HG03439 (cell line): ENCODE data around the gene EDA.
"Not testable (repeated sequence)": the region's sequence is repeated elsewhere in the genome, so short reads cannot be mapped to it uniquely, and the experiment has no call there.

Experiments used
- ATAC-seq: cut with Tn5 transposase; IDR thresholded peaks from one replicate; pipeline ENCODE4 v1.9.1; 2021; ENCODE audit warnings: mild to moderate bottlenecking, moderate library complexity; ENCODE audit not compliant: unreplicated experiment

EDA gene

DNA sequence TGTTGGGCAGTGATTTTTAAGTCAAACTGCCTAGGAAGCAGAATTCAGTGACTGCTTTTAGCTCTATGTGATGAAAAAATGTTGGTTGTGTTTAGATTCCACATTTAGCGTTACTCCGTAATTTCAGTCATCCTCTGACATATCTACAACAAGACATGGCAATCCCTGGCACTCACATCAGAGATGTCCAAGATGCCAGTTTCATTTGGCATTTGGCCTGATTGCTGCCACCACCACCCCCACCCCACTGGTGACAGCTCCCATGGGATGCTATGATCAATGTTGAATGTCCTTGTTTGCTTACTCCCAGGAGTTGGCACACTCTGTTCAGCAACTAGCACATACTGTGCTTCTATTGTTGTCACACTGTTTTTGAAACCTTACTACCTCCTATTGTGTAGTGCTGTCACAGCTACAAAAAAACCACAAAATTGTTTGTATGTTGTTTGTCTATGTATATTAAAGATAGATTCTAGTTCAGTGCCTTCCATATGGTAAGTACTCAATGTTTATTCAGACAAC is 332.4 kb downstream of the EDA start:
- ATAC-seq = no peak

DNA sequence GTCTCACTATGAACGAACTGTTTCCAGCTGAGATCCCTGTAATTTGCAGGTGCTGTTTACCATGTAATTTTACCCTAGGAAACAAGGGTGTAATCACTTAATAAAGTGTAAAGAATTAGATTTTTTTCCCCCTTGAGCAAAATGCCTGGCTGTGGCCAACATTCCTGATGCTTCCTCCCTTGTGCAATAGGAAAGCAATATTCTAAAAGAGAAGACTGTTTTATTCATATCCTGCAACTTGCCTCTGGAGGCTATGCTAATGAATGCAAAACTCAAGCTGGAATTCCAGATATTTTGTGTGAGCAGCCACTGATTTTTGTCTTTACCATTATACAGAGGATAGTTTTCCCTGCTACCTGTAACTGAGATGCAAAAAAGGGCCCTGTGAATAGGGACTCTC is 335.8 kb downstream of the EDA start:
- no peak for ATAC-seq

DNA sequence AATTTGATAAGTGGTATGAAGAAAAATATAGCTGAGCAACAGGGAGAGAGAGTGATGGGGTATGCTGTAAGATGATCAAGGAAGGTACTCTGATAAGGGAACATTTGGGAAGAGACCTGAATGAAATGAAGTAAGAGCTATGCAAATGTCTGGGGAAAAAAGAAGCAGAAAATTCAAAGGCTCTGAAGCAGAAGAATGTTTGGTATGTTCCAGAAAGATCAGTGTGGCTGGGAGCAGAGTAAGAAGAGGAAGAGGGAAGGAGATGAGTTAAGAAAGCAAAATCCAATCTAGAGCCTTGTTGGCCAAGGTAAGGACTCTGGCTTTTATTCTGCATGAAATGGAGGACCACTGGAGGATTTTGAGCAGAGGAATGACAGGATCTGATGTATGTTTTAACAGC is 343.8 kb downstream of the EDA start:
- no peak for ATAC-seq

DNA sequence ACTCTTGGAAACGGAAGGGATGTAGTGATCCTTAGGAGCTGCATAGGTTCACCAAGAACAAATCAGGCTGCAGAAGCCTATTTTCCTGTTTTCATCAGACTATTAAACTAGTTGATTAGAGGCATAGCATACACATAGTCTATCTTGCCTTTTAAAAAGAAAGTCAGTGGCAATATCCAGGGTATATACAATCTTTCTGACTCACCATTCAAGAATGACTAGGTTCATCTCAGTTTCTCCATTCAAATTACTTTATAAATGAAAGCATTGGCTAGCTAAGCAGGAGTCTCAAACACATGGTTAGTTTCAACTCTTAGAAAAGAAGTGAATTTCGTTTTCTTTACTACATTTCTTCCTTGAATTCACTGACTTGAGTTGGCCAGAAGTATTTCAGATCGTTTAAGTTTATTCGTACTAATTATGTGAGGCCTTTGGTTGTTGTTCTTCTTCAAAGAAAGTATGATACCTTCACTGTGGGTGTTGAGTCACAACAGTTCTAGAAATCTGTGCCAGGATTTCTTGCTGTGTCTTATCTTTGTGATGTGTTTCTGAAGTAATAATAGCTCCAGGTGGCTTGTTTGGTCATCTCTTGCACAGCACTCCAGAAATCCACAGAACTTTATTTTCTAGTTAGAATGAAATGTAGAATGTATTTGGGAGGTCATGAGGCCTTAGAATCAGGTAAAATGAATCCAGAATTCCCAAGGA is 345.6 kb downstream of the EDA start:
- ATAC-seq = no peak

DNA sequence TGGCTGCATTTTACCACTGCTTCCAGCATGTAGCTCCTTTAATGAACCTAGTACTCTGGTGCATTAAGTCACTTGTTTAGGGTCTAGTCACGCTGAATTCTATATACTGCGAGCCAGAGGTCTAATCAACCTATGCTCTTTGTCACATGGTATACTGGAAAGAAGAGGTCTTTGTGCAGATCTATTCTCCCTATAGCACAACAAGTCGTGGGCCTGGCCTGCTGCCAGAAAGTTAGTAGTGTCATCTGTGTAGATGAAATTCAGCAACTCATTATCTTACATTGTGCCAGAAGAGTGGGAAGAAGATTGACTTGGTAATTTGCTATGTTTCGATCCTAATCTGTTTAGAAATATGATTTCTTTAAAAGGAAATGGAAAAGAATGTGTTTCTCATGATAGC is 353.0 kb downstream of the EDA start:
- no peak for ATAC-seq

DNA sequence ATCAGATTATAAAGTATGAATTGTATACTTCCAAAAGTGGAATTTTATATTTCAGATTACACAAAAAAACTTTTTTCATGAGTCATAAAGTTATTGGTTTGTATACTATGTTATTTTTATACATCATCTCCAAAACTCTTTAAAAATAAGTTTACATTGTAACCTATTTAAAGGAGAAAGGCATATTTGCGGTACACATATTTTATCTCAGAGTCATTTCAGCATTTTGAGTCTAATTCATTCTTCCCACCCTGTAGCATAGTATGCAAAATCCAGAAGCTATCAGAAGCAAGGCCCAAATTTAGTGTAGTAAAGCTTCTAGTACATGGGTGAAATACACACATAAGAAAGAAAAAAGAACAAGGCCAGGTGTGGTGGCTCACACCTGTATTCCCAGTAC is 353.5 kb downstream of the EDA start:
- no peak for ATAC-seq

DNA sequence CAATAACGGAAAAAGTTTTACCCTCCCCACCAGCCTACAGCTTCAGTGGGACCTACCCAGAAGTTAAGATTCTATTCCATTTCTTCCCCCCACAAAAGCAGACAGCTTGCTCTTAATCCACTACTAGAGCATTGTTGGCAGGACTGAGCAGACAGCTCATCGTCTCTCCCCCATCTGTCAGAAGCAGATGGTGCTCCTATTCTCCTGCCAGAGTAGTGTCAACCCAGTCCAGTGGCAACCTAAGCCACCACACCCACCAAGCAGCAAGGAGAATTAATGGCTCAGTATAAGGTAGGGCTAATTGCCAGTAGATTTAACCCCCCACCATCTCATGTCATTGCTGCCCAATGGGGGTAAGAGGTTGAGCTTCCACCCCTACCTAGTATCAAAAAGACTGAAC is 371.8 kb downstream of the EDA start:
- no peak for ATAC-seq

DNA sequence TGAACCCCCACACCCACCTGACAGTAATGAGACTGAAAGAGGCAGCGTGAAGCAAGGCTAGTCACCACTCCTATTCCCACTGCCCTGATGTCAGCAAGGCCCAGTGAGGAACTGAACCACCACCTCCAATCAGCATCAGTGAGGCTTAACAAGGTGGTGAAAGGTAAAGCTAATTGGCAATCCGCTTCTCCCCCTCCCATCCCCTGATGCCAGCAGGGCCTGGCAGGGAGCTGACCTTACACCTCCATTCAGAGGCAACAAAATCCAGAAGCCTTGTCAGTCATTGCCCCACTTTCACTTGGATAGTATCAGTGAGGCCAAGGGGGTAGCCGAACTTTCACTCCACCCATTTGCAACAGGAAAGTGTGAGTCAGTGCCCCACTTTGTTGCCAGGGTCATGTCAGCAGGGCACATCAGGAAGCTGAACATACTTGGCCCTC is 373.1 kb downstream of the EDA start:
- ATAC-seq = no peak

DNA sequence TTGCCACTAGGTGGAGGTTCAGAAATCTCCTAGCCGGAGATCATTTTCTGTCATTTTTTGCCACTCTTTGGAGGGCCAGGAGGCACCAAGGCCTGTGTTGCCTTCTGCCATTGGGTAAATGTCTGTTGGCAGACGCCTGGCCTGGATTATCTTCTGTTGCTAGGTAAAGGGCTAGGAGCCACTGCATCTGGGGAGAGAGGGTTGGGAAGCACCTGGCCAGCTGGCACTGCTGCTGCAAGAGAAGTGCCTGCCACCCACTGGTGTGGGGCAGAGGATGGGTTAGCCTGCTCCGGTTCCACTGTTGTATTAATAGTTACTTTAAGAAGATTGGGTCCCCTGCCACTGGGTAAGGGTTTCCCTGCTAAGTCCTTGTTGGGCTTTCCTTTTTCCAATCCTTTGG is 375.8 kb downstream of the EDA start:
- no peak for ATAC-seq

DNA sequence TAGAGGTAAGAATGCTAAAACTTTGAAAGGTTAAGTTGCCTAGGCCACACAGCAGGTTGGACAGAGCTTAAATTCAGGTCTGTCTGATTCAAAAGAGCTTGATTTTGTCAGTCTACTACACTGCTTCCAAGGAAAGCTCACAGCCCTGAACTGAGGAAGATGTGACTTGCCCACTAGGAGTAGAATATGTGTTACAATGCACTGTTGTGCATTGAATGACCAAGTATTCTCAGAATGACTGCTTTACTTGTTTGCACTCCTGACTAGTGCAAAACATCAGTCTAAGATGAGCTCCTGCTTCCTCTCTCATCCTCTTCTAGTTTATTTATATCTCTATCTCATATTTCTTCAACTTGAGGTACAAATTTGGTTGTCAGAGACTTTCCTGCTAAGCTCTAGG is 377.6 kb downstream of the EDA start:
- ATAC-seq = no peak

DNA sequence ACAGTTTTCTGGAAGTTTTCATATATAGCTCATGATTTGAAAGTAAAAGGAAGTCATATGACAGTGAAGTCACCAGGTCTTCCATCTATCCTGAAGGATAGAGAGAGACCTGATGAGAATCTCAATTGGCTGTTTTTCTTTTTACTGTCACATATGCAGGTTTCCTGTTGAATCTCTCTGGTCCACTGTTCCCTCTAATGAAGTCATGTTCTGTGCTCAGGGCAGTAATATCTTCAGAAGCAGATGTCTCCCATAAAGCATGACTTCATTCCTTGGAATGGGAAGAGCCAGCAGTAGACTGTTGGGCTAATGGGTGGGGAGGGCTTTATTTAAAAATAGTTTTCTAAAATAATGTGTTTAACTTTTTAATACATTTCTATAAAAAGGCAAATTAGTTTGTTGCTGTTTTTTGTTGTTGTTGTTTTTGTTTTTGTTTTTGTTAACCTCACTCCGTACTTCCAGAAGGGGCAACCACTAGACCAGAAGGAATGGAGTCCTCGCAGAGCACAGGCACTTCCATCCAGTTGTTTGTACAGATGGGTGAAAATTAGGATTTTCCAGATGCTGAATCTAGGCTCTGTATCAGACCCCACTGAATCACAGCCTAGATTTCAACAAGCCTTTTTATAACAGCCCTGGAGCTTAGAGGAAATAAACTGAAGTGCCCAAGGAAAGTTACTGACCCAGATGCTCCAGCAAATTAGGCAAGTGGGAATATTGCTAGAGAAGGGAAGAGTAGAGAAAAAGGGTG is 379.6 kb downstream of the EDA start:
- ATAC-seq = no peak

DNA sequence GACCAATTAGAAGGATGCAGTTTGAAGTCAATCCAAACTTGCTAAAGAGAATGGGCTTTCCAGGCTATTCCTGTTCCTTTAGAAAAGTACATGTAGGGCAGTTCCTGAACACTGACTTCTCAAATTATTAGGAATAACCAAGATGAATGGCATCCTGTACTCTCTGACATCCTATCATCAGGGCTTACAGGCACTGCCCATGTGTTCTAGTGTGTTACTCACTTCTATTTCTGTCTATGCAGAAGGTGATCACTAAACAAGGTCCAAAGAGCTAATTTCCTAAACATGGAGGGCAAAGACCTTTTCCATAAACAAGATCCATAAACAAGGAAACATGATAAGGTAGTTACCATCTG is 380.2 kb downstream of the EDA start:
- no peak for ATAC-seq

DNA sequence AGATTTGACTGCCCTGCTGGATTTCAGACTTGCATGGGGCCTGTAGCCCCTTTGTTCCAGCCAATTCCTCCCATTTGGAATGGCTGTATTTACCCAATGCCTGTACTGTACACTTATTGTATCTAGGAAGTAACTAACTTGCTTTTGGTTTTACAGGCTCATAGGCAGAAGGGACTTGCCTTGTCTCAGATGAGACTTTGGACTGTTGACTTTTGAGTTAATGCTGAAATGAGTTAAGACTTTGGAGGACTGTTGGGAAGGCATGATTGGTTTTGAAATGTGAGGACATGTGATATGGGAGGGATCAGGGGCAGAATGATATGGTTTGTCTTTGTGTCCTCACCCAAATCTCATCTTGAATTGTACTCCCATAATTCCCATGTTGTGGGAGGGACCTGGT is 382.4 kb downstream of the EDA start:
- not testable (repeated sequence) for ATAC-seq

DNA sequence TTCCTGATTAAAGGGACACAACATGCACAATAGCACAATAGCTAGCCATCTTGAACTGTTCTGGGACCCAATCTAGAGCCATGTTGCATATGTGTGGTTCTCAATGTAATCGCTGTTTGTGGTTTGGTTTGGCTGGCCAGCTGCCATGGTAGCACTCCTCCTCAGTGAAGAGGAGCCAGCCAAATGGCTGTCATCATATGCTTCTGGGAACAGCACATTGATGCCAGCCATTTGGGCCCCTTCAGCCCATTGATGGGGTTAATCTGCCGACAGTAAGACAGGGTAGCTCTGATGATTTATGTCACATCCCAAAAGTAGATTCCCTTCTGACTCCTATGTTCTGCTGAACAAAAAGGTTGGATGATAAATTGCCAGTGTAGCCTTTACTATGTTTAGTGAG is 385.4 kb downstream of the EDA start:
- no peak for ATAC-seq

DNA sequence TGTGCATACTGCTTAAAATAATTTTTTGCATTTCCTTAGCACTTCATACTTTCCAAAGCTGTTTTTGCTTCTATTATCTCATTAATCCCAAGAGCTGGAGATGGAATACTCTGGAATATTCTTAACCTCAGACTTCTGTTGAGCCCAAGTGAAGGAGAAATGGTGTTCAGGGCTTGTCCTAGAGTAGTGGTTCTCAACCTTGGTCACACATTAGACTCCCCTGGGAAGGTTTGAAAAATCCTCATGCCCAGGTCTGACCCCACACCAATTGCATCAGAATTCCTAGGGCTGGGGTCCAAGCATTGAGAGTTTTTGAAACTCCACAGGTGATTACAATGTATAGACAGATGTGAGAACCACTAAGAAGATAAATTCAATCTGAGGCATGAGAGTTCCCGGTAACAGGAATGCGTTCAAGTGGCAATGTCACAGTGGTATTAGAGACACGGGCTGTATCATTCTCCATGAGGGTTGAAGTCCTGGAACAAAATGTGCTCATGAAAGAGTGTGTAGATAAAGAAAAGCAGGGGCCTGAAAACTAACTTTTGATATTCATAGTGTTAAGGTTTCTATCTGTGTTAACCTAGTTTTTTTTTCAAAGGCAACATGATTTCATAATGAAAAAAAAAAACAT is 385.9 kb downstream of the EDA start:
- no peak for ATAC-seq

DNA sequence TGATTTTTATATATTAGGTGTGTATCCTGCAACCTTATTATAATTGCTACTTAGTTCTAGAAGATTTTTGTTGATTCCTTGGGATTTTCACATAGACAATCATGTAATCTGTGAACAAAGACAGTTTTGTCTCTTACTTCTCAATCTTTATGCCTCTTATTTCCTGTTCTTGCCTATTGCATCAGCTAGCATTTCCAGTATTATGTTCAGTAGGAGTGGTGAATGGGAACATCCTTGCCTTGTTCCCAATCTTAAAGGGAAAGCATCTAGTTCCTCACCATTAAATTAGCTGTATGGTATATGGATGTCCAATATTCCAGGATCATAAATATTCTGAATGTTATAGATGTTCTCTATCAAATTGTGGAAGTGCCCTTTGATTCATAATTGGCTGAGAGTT is 392.0 kb downstream of the EDA start:
- ATAC-seq = no peak

DNA sequence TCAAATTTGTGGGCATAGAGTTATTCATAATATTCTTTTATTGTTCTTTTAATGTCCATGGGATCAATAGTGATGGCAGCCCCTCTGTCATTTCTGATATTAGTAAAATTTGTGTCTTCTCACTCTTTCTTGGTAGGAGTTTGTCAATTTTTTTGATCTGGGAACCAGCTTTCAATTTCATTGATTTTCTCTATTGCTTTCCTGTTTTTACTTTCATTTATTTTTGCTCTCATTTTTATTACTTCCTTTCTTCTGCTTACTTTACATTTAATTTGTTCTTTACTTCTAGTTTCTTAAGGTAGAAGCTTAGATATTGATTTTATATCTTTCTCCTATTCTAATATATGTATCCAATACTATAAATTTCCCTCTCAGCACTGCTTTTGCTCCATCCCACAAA is 393.1 kb downstream of the EDA start:
- no peak for ATAC-seq

DNA sequence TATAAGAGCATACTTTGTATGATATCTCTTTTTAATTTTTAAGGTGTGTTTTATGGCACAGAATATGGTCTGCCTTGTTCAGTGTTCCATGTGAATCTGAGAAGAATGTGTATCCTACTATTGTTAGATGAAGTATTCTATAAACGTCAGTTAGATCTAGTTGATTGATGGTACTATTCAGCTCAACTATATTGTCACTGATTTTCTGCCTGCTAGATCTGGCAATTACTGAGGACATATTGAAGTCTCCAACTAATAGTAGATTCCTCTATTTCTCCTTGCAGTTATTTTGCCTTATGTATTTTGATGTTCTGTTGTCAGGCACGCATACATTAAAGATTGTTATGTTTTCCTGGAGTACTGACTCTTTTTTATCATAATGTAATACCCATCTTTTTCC is 394.1 kb downstream of the EDA start:
- ATAC-seq = no peak

DNA sequence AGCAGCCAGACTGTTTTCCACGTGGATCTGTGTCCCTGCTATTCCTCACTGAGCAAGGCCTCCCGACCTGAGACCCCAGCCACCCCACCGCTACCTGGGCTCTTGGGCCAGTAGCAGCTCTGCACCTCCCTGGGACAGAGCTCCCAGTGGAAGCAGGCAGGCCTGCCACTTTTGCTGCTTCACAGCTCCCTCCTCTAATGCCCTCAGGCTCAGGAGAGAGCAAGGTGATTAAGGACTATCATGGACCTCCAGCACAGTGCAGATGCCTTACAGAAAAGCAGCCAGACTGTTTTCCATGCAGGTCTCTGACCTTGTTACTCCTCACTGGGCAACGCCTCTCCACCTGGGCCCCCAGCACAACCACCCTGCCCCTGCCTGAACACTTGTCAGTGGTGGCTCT is 396.8 kb downstream of the EDA start:
- ATAC-seq = no peak

DNA sequence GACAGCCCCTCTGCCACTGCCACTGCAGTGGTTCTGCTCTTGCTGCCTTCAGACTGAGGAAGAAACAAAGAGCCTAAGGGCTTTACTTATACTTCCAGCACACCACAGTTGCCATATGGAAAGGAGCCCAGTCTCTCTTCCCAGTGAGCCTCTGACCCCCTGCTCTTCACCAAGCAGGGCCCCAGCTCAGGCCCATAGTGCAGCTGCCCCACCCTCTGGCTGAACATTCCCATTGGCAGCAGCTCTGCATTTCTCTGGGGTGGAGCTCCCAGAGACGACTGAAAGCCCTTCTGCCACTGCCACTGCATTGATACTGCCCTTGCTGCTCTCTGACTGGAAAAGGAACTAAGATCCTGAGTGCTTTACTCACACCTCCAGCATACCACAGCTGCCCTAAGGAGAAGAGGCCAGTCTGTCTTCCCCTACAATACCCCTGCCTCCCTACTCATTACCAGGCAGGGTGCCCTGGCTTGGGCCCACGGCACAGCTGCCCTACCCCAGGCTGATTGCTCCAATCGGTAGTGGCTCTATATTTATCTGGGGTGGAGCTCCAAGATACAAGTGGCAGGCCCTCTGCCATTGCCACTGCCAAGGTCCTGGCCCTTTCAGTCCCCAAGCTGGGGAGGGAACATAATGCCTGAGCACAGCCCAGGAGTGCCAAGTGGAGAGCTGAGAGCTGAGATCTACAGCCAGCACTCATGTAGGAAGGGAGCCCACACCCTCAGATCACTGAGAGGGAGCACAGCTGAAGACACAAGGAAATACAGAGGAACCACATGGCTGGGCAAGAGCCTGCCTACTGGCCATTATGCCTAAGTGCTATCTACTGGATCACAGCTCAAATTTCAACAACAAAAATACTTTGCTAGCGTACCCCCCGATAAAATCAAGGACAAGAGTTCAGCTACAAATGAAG is 397.8 kb downstream of the EDA start:
- ATAC-seq = no peak

DNA sequence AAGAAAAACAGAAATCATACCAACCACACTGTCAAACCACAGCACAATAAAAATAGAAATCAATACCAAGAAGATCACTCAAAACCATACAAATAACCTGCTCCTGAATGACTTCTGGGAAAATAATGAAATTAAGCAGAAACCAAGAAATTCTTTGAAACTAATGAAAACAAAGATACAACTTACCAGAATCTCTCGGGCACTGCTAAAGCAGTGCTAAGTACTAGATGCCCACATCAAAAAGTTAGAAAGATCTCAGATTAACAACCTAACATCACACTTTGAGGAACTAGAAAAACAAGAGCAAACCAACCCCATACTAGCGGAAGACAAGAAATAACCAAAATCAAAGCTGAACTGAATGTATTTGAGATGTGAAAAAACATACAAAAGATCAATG is 400.6 kb downstream of the EDA start:
- no peak for ATAC-seq
